ENCODE results near the gene OMP. TPM values are rescaled to one million over a fixed set of nuclear protein-coding genes. Genes with fewer than 3 reads are reported as not detected.

The OMP gene
- total and polyA plus RNA-seq, 2 donors (not counting 1 experiment from before 2014, with no cell fraction given), result not detected

DNA sequence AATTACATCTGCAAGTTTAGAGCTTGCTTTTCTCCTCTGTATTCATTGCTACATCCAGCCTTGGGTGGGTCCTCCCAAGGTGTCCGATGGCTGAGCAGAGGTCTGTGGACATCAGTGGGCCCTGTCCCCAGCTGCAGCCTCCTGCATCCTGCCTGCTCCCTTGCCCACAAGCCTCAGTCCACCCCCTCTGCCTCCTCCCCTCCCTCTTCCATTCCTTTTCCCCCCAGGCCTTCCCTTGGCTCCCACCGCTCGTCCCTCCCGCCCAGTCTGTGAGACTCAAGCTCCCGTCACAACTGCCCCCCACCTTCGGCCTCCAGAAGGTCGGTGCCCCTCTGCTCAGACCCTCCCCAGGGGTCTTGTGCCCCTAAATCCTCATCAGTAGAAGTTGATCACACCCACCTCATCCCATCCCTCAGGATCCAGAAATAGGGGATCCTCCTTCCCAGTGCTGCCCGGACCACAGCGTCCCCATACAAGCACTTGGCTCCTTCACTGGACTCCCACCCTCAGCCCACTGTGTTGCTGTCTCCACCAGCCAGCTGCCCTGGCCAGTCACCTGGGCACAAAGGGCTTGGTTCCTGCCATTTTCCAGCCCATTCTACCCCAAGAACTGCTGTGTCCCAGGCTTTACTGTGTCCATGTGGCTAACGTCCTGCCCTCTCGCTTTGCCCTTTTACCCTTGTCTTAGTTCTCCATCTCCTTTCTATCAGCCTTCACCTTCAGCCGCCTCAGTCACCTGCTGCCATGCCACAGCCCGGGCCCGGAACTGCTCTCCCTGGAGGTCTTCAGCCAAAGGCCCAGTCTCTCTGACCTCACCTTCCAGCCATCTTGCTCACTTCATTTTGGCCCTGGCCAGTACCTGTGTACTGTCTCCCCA lies 2.2 kb upstream of the OMP start:
- H3K27ac Mint-ChIP-seq, result no peak overlapping the region
- no peak overlapping the region for H2AFZ ChIP-seq (ENCODE audit: insufficient read depth, low read depth, low read length, poor library complexity, severe bottlenecking)
- no peaks in the 10 kb centered on the region for H3K4me1 Mint-ChIP-seq
- DNase-seq (no peak), ATAC-seq (ENCODE audit: low read depth) (no peak)
- H3K9ac ChIP-seq (ENCODE audit: low read length), result no peak overlapping the region
- no peaks in the 10 kb centered on the region for H3K79me2 ChIP-seq (ENCODE audit: control insufficient read depth, insufficient read depth, low read length)
- no peaks in the 10 kb centered on the region for H3K27me3 ChIP-seq (replicated peaks in 1 of 4; ENCODE audit: control extremely low read depth in 1 of 4, control insufficient read depth in 3 of 4, insufficient read depth in 4 of 4, low read length in 3 of 4)
- H3K4me2 ChIP-seq (replicated peaks; ENCODE audit: low read depth, low read length, poor library complexity, severe bottlenecking), result no peak overlapping the region
- no peaks in the 10 kb centered on the region for H3K9me3 Mint-ChIP-seq (ENCODE audit: insufficient read depth)
- intact Hi-C loops (cut with micrococcal nuclease), result no loop called here
- no peaks in the 10 kb centered on the region for H3K9me3 ChIP-seq (ENCODE audit: control extremely low read depth in 1 of 3, control insufficient read depth in 2 of 3, insufficient read depth in 1 of 3, low read length in 2 of 3)
- no peaks in the 10 kb centered on the region for H3K4me1 ChIP-seq (ENCODE audit: control insufficient read depth in 2 of 2, insufficient read depth in 2 of 2, low read length in 2 of 2)
- no peak overlapping the region for H3K4me3 Mint-ChIP-seq
- H4K20me1 ChIP-seq (ENCODE audit: control insufficient read depth, insufficient read depth, low read length, poor library complexity, severe bottlenecking), result no peaks in the 10 kb centered on the region
- no peak overlapping the region for H3K27ac ChIP-seq (ENCODE audit: low read length in 2 of 2)
- CTCF ChIA-PET, result no interaction called here
- WGBS (ENCODE audit: insufficient coverage), result 94% methylated on average over 14 of the region's 14 CpGs
- no peaks in the 10 kb centered on the region for H3K36me3 ChIP-seq (replicated peaks in 1 of 2; ENCODE audit: control extremely low read depth in 1 of 2, control insufficient read depth in 1 of 2, extremely low read depth in 1 of 2, insufficient read depth in 2 of 2, low read length in 1 of 2)
- TF ChIP-seq CTCF (IDR thresholded peaks at IDR 0.05) (no peak), EZH2 (IDR thresholded peaks at IDR 0.05; ENCODE audit: borderline replicate concordance, insufficient read depth, low read depth, low read length, poor library complexity, severe bottlenecking) (no peak)
- no peaks in the 10 kb centered on the region for H3K27me3 Mint-ChIP-seq
- no peak overlapping the region for H3K4me3 ChIP-seq (ENCODE audit: control extremely low read depth in 1 of 5, extremely low read depth in 1 of 5, insufficient read depth in 1 of 5, low read depth in 2 of 5, low read length in 4 of 5)
- POLR2A ChIA-PET, result no interaction called here

DNA sequence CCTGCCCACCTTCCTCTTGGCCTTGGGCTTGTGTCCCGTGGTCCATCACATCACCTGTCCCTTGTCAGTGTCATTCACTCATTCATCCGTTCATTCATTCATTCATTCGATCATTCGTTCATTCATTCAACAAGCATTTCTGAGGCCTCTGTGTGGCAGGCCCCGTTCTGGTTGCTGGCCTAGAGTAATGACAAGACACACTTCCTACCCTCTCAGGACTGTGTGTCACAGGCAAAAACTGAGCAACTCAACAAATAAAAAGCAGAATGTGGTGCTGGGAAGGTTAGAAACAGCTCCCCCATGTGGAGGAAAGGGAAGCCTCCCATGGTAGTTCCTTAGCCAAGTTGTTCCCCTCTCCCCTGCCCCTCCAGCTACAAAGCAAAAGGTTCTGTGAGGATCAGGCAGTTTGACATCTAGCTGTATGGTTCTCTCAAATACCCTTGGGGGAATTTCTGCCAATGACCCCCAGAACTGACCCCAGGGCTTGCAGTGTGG lies 1.6 kb upstream of the OMP start:
- H3K4me2 ChIP-seq (replicated peaks; ENCODE audit: low read depth, low read length, poor library complexity, severe bottlenecking), result no peak overlapping the region
- H4K20me1 ChIP-seq (ENCODE audit: control insufficient read depth, insufficient read depth, low read length, poor library complexity, severe bottlenecking), result no peaks in the 10 kb centered on the region
- no peak overlapping the region for H3K27ac ChIP-seq (ENCODE audit: low read length in 2 of 2)
- Mint-ChIP-seq H3K27me3 (no peaks in the 10 kb centered on the region), H3K27ac (no peak overlapping the region), H3K9me3 (ENCODE audit: insufficient read depth) (no peaks in the 10 kb centered on the region), H3K4me3 (no peak overlapping the region), H3K4me1 (no peaks in the 10 kb centered on the region)
- DNase-seq (no peak), ATAC-seq (ENCODE audit: low read depth) (no peak)
- H3K4me3 ChIP-seq (ENCODE audit: control extremely low read depth in 1 of 5, extremely low read depth in 1 of 5, insufficient read depth in 1 of 5, low read depth in 2 of 5, low read length in 4 of 5), result no peak overlapping the region
- no peak overlapping the region for H3K9ac ChIP-seq (ENCODE audit: low read length)
- intact Hi-C loops (cut with micrococcal nuclease), result no loop called here
- H3K4me1 ChIP-seq (ENCODE audit: control insufficient read depth in 2 of 2, insufficient read depth in 2 of 2, low read length in 2 of 2), result no peaks in the 10 kb centered on the region
- TF ChIP-seq EZH2 (IDR thresholded peaks at IDR 0.05; ENCODE audit: borderline replicate concordance, insufficient read depth, low read depth, low read length, poor library complexity, severe bottlenecking) (no peak), CTCF (IDR thresholded peaks at IDR 0.05) (no peak)
- no peaks in the 10 kb centered on the region for H3K36me3 ChIP-seq (replicated peaks in 1 of 2; ENCODE audit: control extremely low read depth in 1 of 2, control insufficient read depth in 1 of 2, extremely low read depth in 1 of 2, insufficient read depth in 2 of 2, low read length in 1 of 2)
- WGBS (ENCODE audit: insufficient coverage), result 92% methylated on average over 4 of the region's 5 CpGs
- H3K27me3 ChIP-seq (replicated peaks in 1 of 4; ENCODE audit: control extremely low read depth in 1 of 4, control insufficient read depth in 3 of 4, insufficient read depth in 4 of 4, low read length in 3 of 4), result no peaks in the 10 kb centered on the region
- H3K79me2 ChIP-seq (ENCODE audit: control insufficient read depth, insufficient read depth, low read length), result no peaks in the 10 kb centered on the region
- POLR2A ChIA-PET, result no interaction called here
- no peak overlapping the region for H2AFZ ChIP-seq (ENCODE audit: insufficient read depth, low read depth, low read length, poor library complexity, severe bottlenecking)
- CTCF ChIA-PET, result no interaction called here
- no peaks in the 10 kb centered on the region for H3K9me3 ChIP-seq (ENCODE audit: control extremely low read depth in 1 of 3, control insufficient read depth in 2 of 3, insufficient read depth in 1 of 3, low read length in 2 of 3)
